ENCODE data around the gene TXNRD1.

DNA sequence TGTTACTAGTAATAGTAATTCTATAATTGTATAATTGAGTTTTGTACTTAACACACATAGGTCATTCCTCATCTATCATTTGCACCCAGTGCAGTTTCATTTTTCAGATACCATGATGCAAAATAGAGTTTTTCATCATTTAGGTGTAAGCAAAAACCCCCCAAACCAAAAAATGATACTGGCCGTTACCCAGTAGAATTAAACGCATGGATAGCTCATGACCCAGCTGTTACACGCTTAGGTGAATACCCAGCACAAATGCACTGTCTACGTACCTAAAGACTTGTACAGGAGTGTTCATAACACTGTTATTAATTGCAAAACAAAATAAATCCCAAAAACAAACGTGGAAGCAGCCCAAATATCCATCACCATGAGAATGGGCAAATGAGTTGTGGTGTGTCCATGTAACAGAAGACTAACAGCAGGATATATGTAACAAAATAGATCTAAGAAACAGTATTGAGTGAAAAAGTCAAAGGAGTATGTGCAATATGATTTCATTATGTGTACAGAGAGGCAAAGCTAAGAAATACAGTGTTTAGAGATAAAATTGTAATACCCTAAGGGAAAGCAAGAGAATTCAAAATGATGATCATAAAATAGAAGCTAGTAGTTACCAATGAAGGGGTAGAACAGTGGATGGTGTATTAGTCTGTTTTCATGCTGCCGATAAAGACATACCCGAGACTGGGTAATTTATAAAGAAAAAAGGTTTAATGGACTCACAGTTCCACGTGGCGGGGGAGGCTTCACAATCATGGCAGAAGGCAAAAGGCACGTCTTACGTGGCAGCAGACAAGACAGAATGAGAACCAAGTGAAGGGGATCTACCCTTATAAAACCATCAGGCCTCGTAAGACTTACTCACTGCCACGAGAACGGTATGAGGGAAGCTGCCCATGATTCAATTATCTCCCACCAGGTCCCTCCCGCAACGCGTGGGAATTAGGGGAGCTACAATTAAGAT lies 137.7 kb downstream of the TXNRD1 start:
- TF ChIP-seq, protein P1, sequence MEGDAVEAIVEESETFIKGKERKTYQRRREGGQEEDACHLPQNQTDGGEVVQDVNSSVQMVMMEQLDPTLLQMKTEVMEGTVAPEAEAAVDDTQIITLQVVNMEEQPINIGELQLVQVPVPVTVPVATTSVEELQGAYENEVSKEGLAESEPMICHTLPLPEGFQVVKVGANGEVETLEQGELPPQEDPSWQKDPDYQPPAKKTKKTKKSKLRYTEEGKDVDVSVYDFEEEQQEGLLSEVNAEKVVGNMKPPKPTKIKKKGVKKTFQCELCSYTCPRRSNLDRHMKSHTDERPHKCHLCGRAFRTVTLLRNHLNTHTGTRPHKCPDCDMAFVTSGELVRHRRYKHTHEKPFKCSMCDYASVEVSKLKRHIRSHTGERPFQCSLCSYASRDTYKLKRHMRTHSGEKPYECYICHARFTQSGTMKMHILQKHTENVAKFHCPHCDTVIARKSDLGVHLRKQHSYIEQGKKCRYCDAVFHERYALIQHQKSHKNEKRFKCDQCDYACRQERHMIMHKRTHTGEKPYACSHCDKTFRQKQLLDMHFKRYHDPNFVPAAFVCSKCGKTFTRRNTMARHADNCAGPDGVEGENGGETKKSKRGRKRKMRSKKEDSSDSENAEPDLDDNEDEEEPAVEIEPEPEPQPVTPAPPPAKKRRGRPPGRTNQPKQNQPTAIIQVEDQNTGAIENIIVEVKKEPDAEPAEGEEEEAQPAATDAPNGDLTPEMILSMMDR (IDR thresholded peaks at IDR 0.05) = no peak
- TF ChIP-seq POLR2A (IDR thresholded peaks at IDR 0.05) = no peak

All from uterus (tissue), 2 donors.